Measurements from ENCODE around the gene TRPM2.

The TRPM2 gene

GRCh38 chr21:44315691-44316203, 37.7 kb upstream of the TRPM2 start:
- Histone ChIP-seq H3K4me1 (ENCODE audit: control insufficient read depth, insufficient read depth, low read length) (no peaks in the 10 kb centered on the region), H3K9ac (ENCODE audit: low read length) (no peak overlapping the region), H3K27me3 (ENCODE audit: control insufficient read depth, insufficient read depth, low read length) (no peaks in the 10 kb centered on the region), H3K9me3 (ENCODE audit: control insufficient read depth, low read length) (no peaks in the 10 kb centered on the region), H3K36me3 (ENCODE audit: control insufficient read depth, insufficient read depth, low read length) (peaks cover 16% of the 10 kb centered on the region), H3K4me3 (ENCODE audit: low read length) (no peak overlapping the region)

GRCh38 chr21:44316277-44316900, 37.0 kb upstream of the TRPM2 start:
- no peak overlapping the region for H3K9ac ChIP-seq (ENCODE audit: low read length)
- H3K4me1 ChIP-seq (ENCODE audit: control insufficient read depth, insufficient read depth, low read length) = no peaks in the 10 kb centered on the region
- H3K9me3 ChIP-seq (ENCODE audit: control insufficient read depth, low read length) = no peaks in the 10 kb centered on the region
- no peaks in the 10 kb centered on the region for H3K27me3 ChIP-seq (ENCODE audit: control insufficient read depth, insufficient read depth, low read length)
- no peak overlapping the region for H3K4me3 ChIP-seq (ENCODE audit: low read length)
- peaks cover 10% of the 10 kb centered on the region for H3K36me3 ChIP-seq (ENCODE audit: control insufficient read depth, insufficient read depth, low read length)

- Histone ChIP-seq H3K27me3 (ENCODE audit: control insufficient read depth, insufficient read depth, low read length) (no peaks in the 10 kb centered on the region), H3K4me1 (ENCODE audit: control insufficient read depth, insufficient read depth, low read length) (no peaks in the 10 kb centered on the region), H3K9me3 (ENCODE audit: control insufficient read depth, low read length) (no peaks in the 10 kb centered on the region), H3K4me3 (ENCODE audit: low read length) (no peak overlapping the region), H3K9ac (ENCODE audit: low read length) (no peak overlapping the region), H3K36me3 (ENCODE audit: control insufficient read depth, insufficient read depth, low read length) (peaks cover 9% of the 10 kb centered on the region)
These were observed 36.1 kb upstream of the TRPM2 start for GRCh38 chr21:44317241-44317782.

- Histone ChIP-seq H3K4me3 (ENCODE audit: low read length) (no peak overlapping the region), H3K9me3 (ENCODE audit: control insufficient read depth, low read length) (no peaks in the 10 kb centered on the region), H3K9ac (ENCODE audit: low read length) (no peak overlapping the region), H3K4me1 (ENCODE audit: control insufficient read depth, insufficient read depth, low read length) (no peaks in the 10 kb centered on the region), H3K36me3 (ENCODE audit: control insufficient read depth, insufficient read depth, low read length) (peaks cover 4% of the 10 kb centered on the region), H3K27me3 (ENCODE audit: control insufficient read depth, insufficient read depth, low read length) (no peaks in the 10 kb centered on the region)
These were observed 35.5 kb upstream of the TRPM2 start for GRCh38 chr21:44317871-44318270.

GRCh38 chr21:44318489-44319285, 34.7 kb upstream of the TRPM2 start:
- H3K36me3 ChIP-seq (ENCODE audit: control insufficient read depth, insufficient read depth, low read length) = no peaks in the 10 kb centered on the region

GRCh38 chr21:44319407-44320065, 33.9 kb upstream of the TRPM2 start:
- Histone ChIP-seq H3K9ac (ENCODE audit: low read length) (no peak overlapping the region), H3K4me1 (ENCODE audit: control insufficient read depth, insufficient read depth, low read length) (no peaks in the 10 kb centered on the region), H3K4me3 (ENCODE audit: low read length) (no peak overlapping the region), H3K36me3 (ENCODE audit: control insufficient read depth, insufficient read depth, low read length) (no peaks in the 10 kb centered on the region), H3K9me3 (ENCODE audit: control insufficient read depth, low read length) (no peaks in the 10 kb centered on the region), H3K27me3 (ENCODE audit: control insufficient read depth, insufficient read depth, low read length) (no peaks in the 10 kb centered on the region)

More at GRCh38 chr21:44318489-44319285, 34.7 kb upstream of the TRPM2 start:
- Histone ChIP-seq H3K27me3 (ENCODE audit: control insufficient read depth, insufficient read depth, low read length) (no peaks in the 10 kb centered on the region), H3K9me3 (ENCODE audit: control insufficient read depth, low read length) (no peaks in the 10 kb centered on the region), H3K4me1 (ENCODE audit: control insufficient read depth, insufficient read depth, low read length) (no peaks in the 10 kb centered on the region), H3K4me3 (ENCODE audit: low read length) (no peak overlapping the region), H3K9ac (ENCODE audit: low read length) (no peak overlapping the region)

GRCh38 chr21:44320847-44321246, 32.6 kb upstream of the TRPM2 start:
- no peaks in the 10 kb centered on the region for H3K27me3 ChIP-seq (ENCODE audit: control insufficient read depth, insufficient read depth, low read length)
- no peak overlapping the region for H3K4me3 ChIP-seq (ENCODE audit: low read length)
- H3K9ac ChIP-seq (ENCODE audit: low read length) = no peak overlapping the region
- no peaks in the 10 kb centered on the region for H3K4me1 ChIP-seq (ENCODE audit: control insufficient read depth, insufficient read depth, low read length)
- no peaks in the 10 kb centered on the region for H3K9me3 ChIP-seq (ENCODE audit: control insufficient read depth, low read length)
- no peaks in the 10 kb centered on the region for H3K36me3 ChIP-seq (ENCODE audit: control insufficient read depth, insufficient read depth, low read length)

GRCh38 chr21:44321846-44322450, 31.5 kb upstream of the TRPM2 start:
- no peaks in the 10 kb centered on the region for H3K36me3 ChIP-seq (ENCODE audit: control insufficient read depth, insufficient read depth, low read length)
- H3K4me3 ChIP-seq (ENCODE audit: low read length) = no peak overlapping the region
- H3K9me3 ChIP-seq (ENCODE audit: control insufficient read depth, low read length) = no peaks in the 10 kb centered on the region
- no peak overlapping the region for H3K9ac ChIP-seq (ENCODE audit: low read length)
- no peaks in the 10 kb centered on the region for H3K4me1 ChIP-seq (ENCODE audit: control insufficient read depth, insufficient read depth, low read length)
- H3K27me3 ChIP-seq (ENCODE audit: control insufficient read depth, insufficient read depth, low read length) = no peaks in the 10 kb centered on the region

GRCh38 chr21:44322621-44323325, 30.6 kb upstream of the TRPM2 start:
- Histone ChIP-seq H3K4me1 (ENCODE audit: control insufficient read depth, insufficient read depth, low read length) (no peaks in the 10 kb centered on the region), H3K36me3 (ENCODE audit: control insufficient read depth, insufficient read depth, low read length) (no peaks in the 10 kb centered on the region), H3K9me3 (ENCODE audit: control insufficient read depth, low read length) (no peaks in the 10 kb centered on the region), H3K27me3 (ENCODE audit: control insufficient read depth, insufficient read depth, low read length) (no peaks in the 10 kb centered on the region), H3K9ac (ENCODE audit: low read length) (no peak overlapping the region), H3K4me3 (ENCODE audit: low read length) (no peak overlapping the region)

GRCh38 chr21:44323591-44323990, 29.8 kb upstream of the TRPM2 start:
- H3K36me3 ChIP-seq (ENCODE audit: control insufficient read depth, insufficient read depth, low read length) = no peaks in the 10 kb centered on the region
- H3K9ac ChIP-seq (ENCODE audit: low read length) = no peak overlapping the region
- no peaks in the 10 kb centered on the region for H3K27me3 ChIP-seq (ENCODE audit: control insufficient read depth, insufficient read depth, low read length)
- H3K4me1 ChIP-seq (ENCODE audit: control insufficient read depth, insufficient read depth, low read length) = no peaks in the 10 kb centered on the region
- no peak overlapping the region for H3K4me3 ChIP-seq (ENCODE audit: low read length)
- no peaks in the 10 kb centered on the region for H3K9me3 ChIP-seq (ENCODE audit: control insufficient read depth, low read length)

- no peak overlapping the region for H3K4me3 ChIP-seq (ENCODE audit: low read length)
- H3K36me3 ChIP-seq (ENCODE audit: control insufficient read depth, insufficient read depth, low read length) = no peaks in the 10 kb centered on the region
- H3K9me3 ChIP-seq (ENCODE audit: control insufficient read depth, low read length) = no peaks in the 10 kb centered on the region
- H3K9ac ChIP-seq (ENCODE audit: low read length) = no peak overlapping the region
- no peaks in the 10 kb centered on the region for H3K4me1 ChIP-seq (ENCODE audit: control insufficient read depth, insufficient read depth, low read length)
- no peaks in the 10 kb centered on the region for H3K27me3 ChIP-seq (ENCODE audit: control insufficient read depth, insufficient read depth, low read length)
These were observed 29.1 kb upstream of the TRPM2 start for GRCh38 chr21:44324106-44324853.
